Brain microvascular endothelial cell (primary cell): ENCODE measurements around the gene CIART.

Experiments
- DNase-seq: peaks from one replicate; pipeline ENCODE4 v3.0.0-alpha.2; 2020
- H3K27ac ChIP-seq: fragments of 250-450 bp; sonication (Bioruptor Pico); 2 replicates; pipeline ENCODE4 v1.5.1; 2020; ENCODE audit warnings: mild to moderate bottlenecking, moderate library complexity
- H3K27me3 ChIP-seq: fragments of 250-450 bp; sonication (Bioruptor Pico); replicated peaks from 2 replicates; pipeline ENCODE4 v1.5.1; 2020; ENCODE audit warnings: mild to moderate bottlenecking
- H3K36me3 ChIP-seq: fragments of 250-450 bp; sonication (Bioruptor Pico); replicated peaks from 2 replicates; pipeline ENCODE4 v1.5.1; 2020; ENCODE audit warnings: mild to moderate bottlenecking
- H3K4me3 ChIP-seq: 2 replicates; pipeline ENCODE4 v1.5.1; 2011; ENCODE audit warnings: low read depth, mild to moderate bottlenecking, control low read depth, low read length, moderate library complexity
- in situ Hi-C: cut with HindIII; loops from 2 replicates; pipeline ENCODE4 v1.10.0; 2017; ENCODE audit warnings: low sequenced_read_pairs, low pct_ligation_motif_present
- TF ChIP-seq, protein P1 (sequence below): IDR thresholded peaks from 2 replicates; pipeline ENCODE4 v1.5.1; 2011; ENCODE audit warnings: low read depth, mild to moderate bottlenecking, moderate library complexity, low read length, control low read depth, inconsistent platforms; ENCODE audit errors: missing control alignments

Gene CIART

DNA sequence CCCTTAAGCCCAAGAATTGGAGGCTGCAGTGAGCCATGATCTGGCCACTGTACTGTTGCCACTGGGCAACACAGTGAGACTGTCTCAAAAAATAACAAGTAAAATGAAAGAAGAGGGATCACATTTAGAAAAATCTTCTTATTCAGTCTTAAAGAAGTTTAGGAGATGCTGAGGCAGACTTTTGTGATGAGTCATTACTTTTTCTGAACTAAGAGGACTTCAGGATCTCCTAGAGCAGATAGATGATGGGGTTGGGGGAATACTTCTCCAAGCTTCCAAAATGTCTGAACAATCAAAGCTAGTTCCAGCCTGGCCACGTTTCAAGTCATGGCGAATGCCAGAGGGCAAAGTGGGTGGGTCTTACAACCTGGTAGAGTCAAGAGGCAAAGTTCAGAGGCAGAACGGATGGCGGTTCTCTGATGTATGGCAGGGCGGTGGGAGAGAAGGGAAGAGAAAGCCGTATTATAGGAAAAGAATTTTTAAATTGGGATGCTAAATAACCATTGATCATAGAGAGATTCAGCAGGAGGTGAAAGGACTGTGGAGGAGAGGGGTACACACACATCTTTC, 2.1 kb upstream of the CIART start:
- H3K27ac ChIP-seq = no peak overlapping the region
- peaks cover 3% of the 10 kb centered on the region for H3K36me3 ChIP-seq
- DNase-seq = no peak
- TF ChIP-seq, protein P1, sequence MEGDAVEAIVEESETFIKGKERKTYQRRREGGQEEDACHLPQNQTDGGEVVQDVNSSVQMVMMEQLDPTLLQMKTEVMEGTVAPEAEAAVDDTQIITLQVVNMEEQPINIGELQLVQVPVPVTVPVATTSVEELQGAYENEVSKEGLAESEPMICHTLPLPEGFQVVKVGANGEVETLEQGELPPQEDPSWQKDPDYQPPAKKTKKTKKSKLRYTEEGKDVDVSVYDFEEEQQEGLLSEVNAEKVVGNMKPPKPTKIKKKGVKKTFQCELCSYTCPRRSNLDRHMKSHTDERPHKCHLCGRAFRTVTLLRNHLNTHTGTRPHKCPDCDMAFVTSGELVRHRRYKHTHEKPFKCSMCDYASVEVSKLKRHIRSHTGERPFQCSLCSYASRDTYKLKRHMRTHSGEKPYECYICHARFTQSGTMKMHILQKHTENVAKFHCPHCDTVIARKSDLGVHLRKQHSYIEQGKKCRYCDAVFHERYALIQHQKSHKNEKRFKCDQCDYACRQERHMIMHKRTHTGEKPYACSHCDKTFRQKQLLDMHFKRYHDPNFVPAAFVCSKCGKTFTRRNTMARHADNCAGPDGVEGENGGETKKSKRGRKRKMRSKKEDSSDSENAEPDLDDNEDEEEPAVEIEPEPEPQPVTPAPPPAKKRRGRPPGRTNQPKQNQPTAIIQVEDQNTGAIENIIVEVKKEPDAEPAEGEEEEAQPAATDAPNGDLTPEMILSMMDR = no peak
- H3K4me3 ChIP-seq = no peak overlapping the region
- in situ Hi-C loops = no loop called here
- H3K27me3 ChIP-seq = no peaks in the 10 kb centered on the region

DNA sequence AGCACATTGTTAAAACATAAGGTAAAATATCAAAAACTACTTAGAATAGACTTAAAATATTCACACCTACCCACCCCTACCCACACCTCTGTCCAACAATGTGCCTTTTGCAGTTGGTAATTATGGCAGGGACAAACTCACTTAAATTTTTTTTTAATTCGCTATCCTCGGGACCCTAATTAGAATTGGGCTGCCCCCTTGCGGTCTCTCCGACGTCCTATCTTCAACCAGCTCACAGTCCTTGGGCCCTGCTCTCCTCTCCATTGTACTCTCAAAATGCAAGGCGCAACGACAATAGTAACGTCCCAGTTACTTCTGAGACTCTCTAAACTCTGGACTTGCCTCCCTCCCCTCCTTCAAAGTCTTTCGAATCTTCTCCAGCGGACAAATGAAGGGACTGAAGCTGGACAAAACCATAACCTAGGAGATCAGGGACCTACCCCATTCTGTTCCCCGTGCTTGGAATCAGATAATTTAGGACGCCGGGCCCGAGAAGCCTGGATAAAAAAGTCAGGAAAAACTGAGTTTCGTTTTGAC, 1.1 kb upstream of the CIART start:
- H3K4me3 ChIP-seq = peak overlapping the region; percentile 61
- TF ChIP-seq, protein P1 = peak; percentile 82
- peak; percentile 51 for DNase-seq
- in situ Hi-C loops = no loop called here
- no peaks in the 10 kb centered on the region for H3K27me3 ChIP-seq
- H3K36me3 ChIP-seq = peaks cover 3% of the 10 kb centered on the region
- H3K27ac ChIP-seq = no peak overlapping the region

DNA sequence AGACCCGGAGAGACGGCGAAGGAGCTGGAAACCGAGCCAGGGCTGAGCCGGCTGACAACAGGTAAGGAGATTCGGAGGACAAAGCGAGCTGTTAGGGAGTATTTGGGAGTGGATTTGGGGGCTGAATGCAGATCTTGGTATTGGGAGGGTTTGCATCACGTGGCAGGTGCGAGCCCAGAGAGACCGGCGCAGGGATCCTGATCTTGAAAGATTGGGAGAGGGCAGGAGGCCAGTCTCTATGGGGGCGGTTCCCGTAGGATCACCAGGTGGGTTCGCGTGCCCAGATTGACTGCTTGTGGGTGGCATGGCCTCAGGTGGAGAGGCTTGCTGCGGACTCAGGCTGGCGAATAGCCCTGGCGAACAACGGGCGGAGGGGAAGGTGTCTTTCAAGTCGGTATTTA, 204 bp downstream of the CIART start:
- H3K27ac ChIP-seq = no peak overlapping the region
- H3K4me3 ChIP-seq = peak overlapping the region; percentile 53
- H3K27me3 ChIP-seq = no peaks in the 10 kb centered on the region
- DNase-seq = no peak
- peaks cover 3% of the 10 kb centered on the region for H3K36me3 ChIP-seq
- TF ChIP-seq, protein P1 = no peak
- in situ Hi-C loops = no loop called here

DNA sequence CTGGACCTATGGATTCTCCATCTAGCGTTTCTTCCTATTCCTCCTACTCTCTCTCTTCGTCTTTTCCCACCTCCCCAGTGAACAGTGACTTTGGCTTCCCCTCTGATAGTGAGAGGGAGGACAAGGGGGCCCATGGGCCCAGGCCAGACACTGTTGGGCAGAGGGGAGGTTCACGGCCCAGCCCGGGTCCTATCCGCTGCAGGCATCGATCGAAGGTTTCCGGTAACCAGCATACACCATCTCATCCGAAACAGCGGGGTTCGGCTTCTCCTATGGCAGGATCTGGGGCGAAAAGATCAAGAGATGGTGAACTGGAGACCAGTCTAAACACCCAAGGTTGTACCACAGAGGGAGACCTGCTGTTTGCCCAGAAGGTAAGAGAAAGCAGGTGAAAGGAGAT, 906 bp downstream of the CIART start:
- H3K27ac ChIP-seq = no peak overlapping the region
- TF ChIP-seq, protein P1 = no peak
- no peak overlapping the region for H3K4me3 ChIP-seq
- in situ Hi-C loops = no loop called here
- peaks cover 3% of the 10 kb centered on the region for H3K36me3 ChIP-seq
- no peaks in the 10 kb centered on the region for H3K27me3 ChIP-seq
- no peak for DNase-seq

DNA sequence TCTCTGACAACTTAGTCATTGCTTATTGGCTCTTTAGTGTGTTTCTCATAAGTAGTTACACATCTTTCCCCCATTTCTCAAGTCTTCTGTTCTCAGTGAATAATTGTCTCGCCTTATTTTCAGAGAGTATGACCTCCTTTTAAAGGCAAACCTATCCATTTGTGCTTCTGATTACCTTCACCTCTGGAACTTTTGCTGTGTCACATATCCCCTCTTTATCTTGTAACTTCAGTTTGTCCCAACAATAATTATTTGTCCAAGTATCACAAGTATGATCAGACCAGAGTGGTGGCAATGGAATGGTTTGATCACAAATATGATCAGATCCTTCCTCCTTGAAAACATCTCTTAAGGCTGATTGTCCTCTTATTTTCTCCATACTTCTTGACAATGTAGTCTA, 6.0 kb downstream of the CIART start:
- H3K36me3 ChIP-seq = no peaks in the 10 kb centered on the region
- TF ChIP-seq, protein P1 = no peak
- no peak overlapping the region for H3K4me3 ChIP-seq
- H3K27me3 ChIP-seq = no peaks in the 10 kb centered on the region
- in situ Hi-C loops = no loop called here
- no peak overlapping the region for H3K27ac ChIP-seq
- no peak for DNase-seq

DNA sequence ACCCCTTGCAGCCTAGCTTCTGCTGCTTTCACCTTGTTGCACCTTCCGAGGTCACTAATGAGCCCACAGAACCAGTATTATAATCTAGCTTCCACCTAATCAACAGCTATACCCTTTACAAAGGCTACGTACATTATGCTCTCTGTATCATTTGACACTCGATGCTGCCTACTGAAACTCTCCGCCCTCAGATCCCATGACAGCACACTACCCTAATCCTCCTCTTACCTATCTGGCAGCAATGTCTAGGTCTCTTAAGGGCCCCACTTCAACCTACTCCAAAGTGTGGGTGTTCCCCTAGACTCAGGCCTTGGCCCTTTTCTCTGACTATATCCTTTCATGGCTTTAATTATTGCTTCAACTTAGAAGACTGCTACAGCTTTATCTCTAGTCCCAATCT, 6.5 kb downstream of the CIART start:
- TF ChIP-seq, protein P1 = no peak
- Histone ChIP-seq H3K4me3 (no peak overlapping the region), H3K36me3 (no peaks in the 10 kb centered on the region), H3K27ac (no peak overlapping the region), H3K27me3 (no peaks in the 10 kb centered on the region)
- in situ Hi-C loops = no loop called here
- no peak for DNase-seq
